GM12878 (cell line): ENCODE data around the gene FAM227A. TPM values are rescaled to one million over a fixed set of nuclear protein-coding genes. Genes with fewer than 3 reads are reported as not detected.

Source experiments
- BMI1 ChIP-seq: fragments of 450-650 bp; IDR thresholded peaks from 2 replicates; pipeline ENCODE4 v1.6.1; 2016; ENCODE audit warnings: mild to moderate bottlenecking, moderate library complexity, borderline replicate concordance
- CBFB ChIP-seq: IDR thresholded peaks from 2 replicates; pipeline ENCODE4 v1.6.1; 2016; ENCODE audit warnings: antibody characterized with exemption, low read depth
- CEBPB ChIP-seq, 2 experiments: fragments of 150-350 bp in 1 of 2; IDR thresholded peaks; 2 replicates each; pipeline ENCODE4 v1.6.1; 2012 to 2014; ENCODE audit warnings: low read depth in 2 of 2, low read length in 2 of 2, borderline replicate concordance in 1 of 2, inconsistent platforms in 1 of 2
- CUX1 ChIP-seq: IDR thresholded peaks from 2 replicates; pipeline ENCODE4 v1.6.1; 2012; ENCODE audit warnings: improper control_type of control experiment, low read depth, low read length; ENCODE audit not compliant: insufficient replicate concordance
- GABPA ChIP-seq: IDR thresholded peaks from 2 replicates; pipeline ENCODE4 v1.6.1; 2014; ENCODE audit warnings: antibody characterized with exemption, low read depth, mild to moderate bottlenecking, inconsistent platforms
- HCFC1 ChIP-seq: fragments of 150-350 bp; IDR thresholded peaks from 2 replicates; pipeline ENCODE4 v1.6.1; 2014; ENCODE audit warnings: low read length
- MLLT1 ChIP-seq: fragments of 450-650 bp; IDR thresholded peaks from 2 replicates; pipeline ENCODE4 v1.6.1; 2016; ENCODE audit warnings: mild to moderate bottlenecking
- MTA3 ChIP-seq: IDR thresholded peaks from 2 replicates; pipeline ENCODE4 v1.6.1; 2012; ENCODE audit warnings: low read length, inconsistent platforms, borderline replicate concordance
- PBX3 ChIP-seq: IDR thresholded peaks from 2 replicates; pipeline ENCODE4 v1.6.1; 2011; ENCODE audit warnings: mild to moderate bottlenecking, low read depth, low read length, moderate library complexity; ENCODE audit not compliant: insufficient replicate concordance
- RELA ChIP-seq: fragments of 450-650 bp; IDR thresholded peaks from 2 replicates; pipeline ENCODE4 v1.8.0; 2014; ENCODE audit warnings: borderline replicate concordance; ENCODE audit not compliant: partially characterized antibody
- SKIL ChIP-seq: fragments of 450-650 bp; IDR thresholded peaks from 2 replicates; pipeline ENCODE4 v1.6.1; 2017; ENCODE audit warnings: mild to moderate bottlenecking, low read depth, inconsistent platforms; ENCODE audit not compliant: poor library complexity, severe bottlenecking
- SP1 ChIP-seq: IDR thresholded peaks from one replicate; pipeline ENCODE4 v1.6.1; 2011; ENCODE audit warnings: low read depth, low read length
- TARDBP ChIP-seq: IDR thresholded peaks from 2 replicates; pipeline ENCODE4 v1.6.1; 2016; ENCODE audit warnings: borderline replicate concordance
- TCF12 ChIP-seq: IDR thresholded peaks from 2 replicates; pipeline ENCODE4 v1.6.1; 2011; ENCODE audit warnings: low read depth, mild to moderate bottlenecking, low read length
- YY1 ChIP-seq: IDR thresholded peaks from 2 replicates; pipeline ENCODE4 v1.6.1; 2011; ENCODE audit warnings: low read depth, mild to moderate bottlenecking, low read length
- ZBTB33 ChIP-seq: fragments of 450-650 bp; IDR thresholded peaks from 2 replicates; pipeline ENCODE4 v1.6.1; 2017; ENCODE audit warnings: mild to moderate bottlenecking
- ZNF384 ChIP-seq: IDR thresholded peaks from 2 replicates; pipeline ENCODE4 v1.6.1; 2012; ENCODE audit warnings: low read depth, mild to moderate bottlenecking, low read length, improper control_type of control experiment, borderline replicate concordance
- polyA plus RNA-seq, 11 experiments: library from polyadenylated mRNA; depleted of rRNA in 4 of 11; unstranded in 6 of 11; stranded (reverse) in 5 of 11; fragments of >200 nt; fragmentation: Nextera tagmentation in 4 of 11; fragmentation: Illumina TruSeq in 1 of 11; extraction: Ambion mirVana in 4 of 11; extraction: Trizol in 1 of 11; gene quantifications; 1 replicate in 1 of 11; 2 replicates in 10 of 11; pipeline versions ENCODE4 v1.2.1 to v1.2.3, GENCODE V29; 2011 to 2016; ENCODE audit warnings: inconsistent platforms in 2 of 11, missing spikeins in 2 of 11, low read depth in 1 of 11
- total RNA-seq, 4 experiments: library from RNA; depleted of rRNA in 3 of 4; stranded (reverse); fragments of >200 nt in 3 of 4; fragmentation: Illumina TruSeq in 1 of 4; extraction: Trizol in 1 of 4; gene quantifications; 2 replicates each; pipeline versions ENCODE4 v1.2.1 to v1.2.3, GENCODE V29; 2013 to 2021

The FAM227A gene
- total and polyA plus RNA-seq, 10 of the 15 experiments (the other 5 are each of a cell fraction or from before 2014, with no cell fraction given) = 0.02 to 0.59 (median 0.25) TPM

GRCh38 chr22:38700789-38701628 is 44.8 kb upstream of the FAM227A start, which contains the start of gene JOSD1 (continued):
- no peak for TF ChIP-seq SKIL
- no peak for TF ChIP-seq CEBPB (IDR thresholded peaks at IDR 0.05; ENCODE audit: borderline replicate concordance in 1 of 2, low read depth in 2 of 2, low read length in 2 of 2)
- TF ChIP-seq MLLT1 = peak; percentile 65; the same call in 1 of the 2 replicates
- TF ChIP-seq TCF12 = peak; percentile 55; the same call in 1 of the 2 replicates
- peak; percentile 85 for TF ChIP-seq CBFB
- TF ChIP-seq YY1 = peak; percentile 31
- no peak for TF ChIP-seq TARDBP
- TF ChIP-seq PBX3 = no peak
- peak; percentile 84 for TF ChIP-seq SP1
- no peak for TF ChIP-seq GABPA
- peak; percentile 80 for TF ChIP-seq RELA
- no peak for TF ChIP-seq BMI1
- no peak for TF ChIP-seq ZBTB33
- TF ChIP-seq HCFC1 = peak; percentile 44; the same call in 1 of the 2 replicates
- no peak for TF ChIP-seq CUX1
- TF ChIP-seq MTA3 = no peak
- no peak for TF ChIP-seq ZNF384
